ENCODE data around the gene PTEN.
"Not testable (repeated sequence)": the region's sequence is repeated elsewhere in the genome, so short reads cannot be mapped to it uniquely, and the experiment has no call there.

DNA sequence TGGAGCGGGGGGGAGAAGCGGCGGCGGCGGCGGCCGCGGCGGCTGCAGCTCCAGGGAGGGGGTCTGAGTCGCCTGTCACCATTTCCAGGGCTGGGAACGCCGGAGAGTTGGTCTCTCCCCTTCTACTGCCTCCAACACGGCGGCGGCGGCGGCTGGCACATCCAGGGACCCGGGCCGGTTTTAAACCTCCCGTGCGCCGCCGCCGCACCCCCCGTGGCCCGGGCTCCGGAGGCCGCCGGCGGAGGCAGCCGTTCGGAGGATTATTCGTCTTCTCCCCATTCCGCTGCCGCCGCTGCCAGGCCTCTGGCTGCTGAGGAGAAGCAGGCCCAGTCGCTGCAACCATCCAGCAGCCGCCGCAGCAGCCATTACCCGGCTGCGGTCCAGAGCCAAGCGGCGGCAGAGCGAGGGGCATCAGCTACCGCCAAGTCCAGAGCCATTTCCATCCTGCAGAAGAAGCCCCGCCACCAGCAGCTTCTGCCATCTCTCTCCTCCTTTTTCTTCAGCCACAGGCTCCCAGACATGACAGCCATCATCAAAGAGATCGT lies 598 bp downstream of the PTEN start:
- not testable (repeated sequence) for TF ChIP-seq POLR2AphosphoS5 (IDR thresholded peaks at IDR 0.05)
- TF ChIP-seq, protein P1, sequence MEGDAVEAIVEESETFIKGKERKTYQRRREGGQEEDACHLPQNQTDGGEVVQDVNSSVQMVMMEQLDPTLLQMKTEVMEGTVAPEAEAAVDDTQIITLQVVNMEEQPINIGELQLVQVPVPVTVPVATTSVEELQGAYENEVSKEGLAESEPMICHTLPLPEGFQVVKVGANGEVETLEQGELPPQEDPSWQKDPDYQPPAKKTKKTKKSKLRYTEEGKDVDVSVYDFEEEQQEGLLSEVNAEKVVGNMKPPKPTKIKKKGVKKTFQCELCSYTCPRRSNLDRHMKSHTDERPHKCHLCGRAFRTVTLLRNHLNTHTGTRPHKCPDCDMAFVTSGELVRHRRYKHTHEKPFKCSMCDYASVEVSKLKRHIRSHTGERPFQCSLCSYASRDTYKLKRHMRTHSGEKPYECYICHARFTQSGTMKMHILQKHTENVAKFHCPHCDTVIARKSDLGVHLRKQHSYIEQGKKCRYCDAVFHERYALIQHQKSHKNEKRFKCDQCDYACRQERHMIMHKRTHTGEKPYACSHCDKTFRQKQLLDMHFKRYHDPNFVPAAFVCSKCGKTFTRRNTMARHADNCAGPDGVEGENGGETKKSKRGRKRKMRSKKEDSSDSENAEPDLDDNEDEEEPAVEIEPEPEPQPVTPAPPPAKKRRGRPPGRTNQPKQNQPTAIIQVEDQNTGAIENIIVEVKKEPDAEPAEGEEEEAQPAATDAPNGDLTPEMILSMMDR (IDR thresholded peaks at IDR 0.05), result not testable (repeated sequence)
